Activated B cell treated with CpG ODN at 0.5 μM for 24 hours (primary cell): ENCODE measurements around the gene SCTR. TPM values are rescaled to one million over a fixed set of nuclear protein-coding genes. Genes with fewer than 3 reads are reported as not detected.

Source experiments
- ATAC-seq: fragments of 200-7000 bp; cut with Tn5 transposase; one replicate; pipeline ENCODE4 v1.10.0; 2021; ENCODE audit warnings: low read depth, mild to moderate bottlenecking, moderate library complexity
- CTCF ChIA-PET: fragments of 350-600 bp; sonication (Branson Sonifier 250); formaldehyde crosslinking; loops from one replicate; lab custom pipeline; 2021; ENCODE audit warnings: antibody characterized with exemption; lab: Charles Lee
- POLR2A ChIA-PET: fragments of 350-600 bp; sonication (Branson Sonifier 250); formaldehyde crosslinking; loops from one replicate; lab custom pipeline; 2021; ENCODE audit warnings: antibody characterized with exemption; lab: Charles Lee
- DNase-seq: peaks from one replicate; pipeline ENCODE4 v3.0.0; 2022
- H3K27ac Mint-ChIP-seq: one replicate; pipeline ENCODE4 v1.8.0; 2020; ENCODE audit warnings: mixed read lengths
- H3K27me3 Mint-ChIP-seq: one replicate; pipeline ENCODE4 v1.8.0; 2021; ENCODE audit warnings: mixed read lengths
- H3K36me3 Mint-ChIP-seq: one replicate; pipeline ENCODE4 v1.8.0; 2021; ENCODE audit warnings: low read depth, mixed read lengths
- H3K4me1 Mint-ChIP-seq: one replicate; pipeline ENCODE4 v1.8.0; 2021; ENCODE audit warnings: mixed read lengths
- H3K4me3 Mint-ChIP-seq: one replicate; pipeline ENCODE4 v1.8.0; 2020; ENCODE audit warnings: mild to moderate bottlenecking, mixed read lengths
- H3K9me3 Mint-ChIP-seq: one replicate; pipeline ENCODE4 v1.8.0; 2020; ENCODE audit warnings: mixed read lengths
- CTCF ChIP-seq: fragments of 200-600 bp; IDR thresholded peaks from one replicate; pipeline ENCODE4 v1.8.0; 2022; ENCODE audit warnings: antibody characterized with exemption, mild to moderate bottlenecking
- intact Hi-C: fragments of 100-400 bp; cut with micrococcal nuclease; formaldehyde crosslinking; loops from one replicate; pipeline ENCODE4 v1.15.1; 2024
- total RNA-seq: library from RNA; stranded (reverse); gene quantifications from 2 replicates; pipeline ENCODE4 v1.2.3, GENCODE V29; 2022

SCTR gene
- not detected in 2 replicates for total RNA-seq

GRCh38 chr2:119523952-119524694, at the start of gene SCTR:
SCTR (minus strand) TSS chr2:119524483; CDS start chr2:119524226, 257 bp downstream.
- H3K9me3 Mint-ChIP-seq: no peaks in the 10 kb centered on the region
- DNase-seq: no peak
- H3K27me3 Mint-ChIP-seq: peaks cover 48% of the 10 kb centered on the region
- TF ChIP-seq CTCF: no peak
- H3K36me3 Mint-ChIP-seq: no peaks in the 10 kb centered on the region
- ChIA-PET POLR2A (no interaction called here), CTCF (no interaction called here)
- H3K4me3 Mint-ChIP-seq: no peak within 1 kb of the TSS
- no peak within 1 kb of the TSS for H3K27ac Mint-ChIP-seq
- intact Hi-C loops: no loop called here
- ATAC-seq: no peak
- no peaks in the 10 kb centered on the region for H3K4me1 Mint-ChIP-seq

GRCh38 chr2:119567292-119567691, 43.0 kb upstream of the SCTR start:
- CTCF ChIA-PET: no interaction called here
- intact Hi-C loops: no loop called here

GRCh38 chr2:119565481-119565880, 41.2 kb upstream of the SCTR start:
- TF ChIP-seq CTCF: no peak
- ChIA-PET POLR2A (no interaction called here), CTCF (no interaction called here)

More at GRCh38 chr2:119567292-119567691, 43.0 kb upstream of the SCTR start:
- no peak overlapping the region for H3K4me3 Mint-ChIP-seq
- peaks cover 7% of the 10 kb centered on the region for H3K9me3 Mint-ChIP-seq
- POLR2A ChIA-PET: no interaction called here
- H3K27ac Mint-ChIP-seq: no peak overlapping the region
- H3K36me3 Mint-ChIP-seq: no peaks in the 10 kb centered on the region
- ATAC-seq: no peak
- no peak for DNase-seq
- no peak for TF ChIP-seq CTCF
- no peaks in the 10 kb centered on the region for H3K27me3 Mint-ChIP-seq
- no peaks in the 10 kb centered on the region for H3K4me1 Mint-ChIP-seq

GRCh38 chr2:119553687-119554344, 29.5 kb upstream of the SCTR start:
- Mint-ChIP-seq H3K27ac (no peak overlapping the region), H3K27me3 (peaks cover 8% of the 10 kb centered on the region), H3K4me1 (no peaks in the 10 kb centered on the region), H3K4me3 (no peak overlapping the region), H3K36me3 (no peaks in the 10 kb centered on the region), H3K9me3 (no peaks in the 10 kb centered on the region)
- intact Hi-C loops: no loop called here
- ChIA-PET POLR2A (no interaction called here), CTCF (no interaction called here)
- no peak for DNase-seq
- no peak for TF ChIP-seq CTCF
- ATAC-seq: no peak

More at GRCh38 chr2:119565481-119565880, 41.2 kb upstream of the SCTR start:
- Mint-ChIP-seq H3K4me3 (no peak overlapping the region), H3K36me3 (no peaks in the 10 kb centered on the region), H3K9me3 (peaks cover 7% of the 10 kb centered on the region), H3K27ac (no peak overlapping the region), H3K27me3 (no peaks in the 10 kb centered on the region), H3K4me1 (no peaks in the 10 kb centered on the region)
- ATAC-seq: no peak
- no peak for DNase-seq
- intact Hi-C loops: no loop called here

- TF ChIP-seq CTCF: no peak
- ChIA-PET POLR2A (no interaction called here), CTCF (no interaction called here)
- Mint-ChIP-seq H3K36me3 (no peaks in the 10 kb centered on the region), H3K9me3 (no peaks in the 10 kb centered on the region), H3K4me3 (no peak overlapping the region), H3K4me1 (no peaks in the 10 kb centered on the region), H3K27ac (no peak overlapping the region), H3K27me3 (peaks cover 6% of the 10 kb centered on the region)
- intact Hi-C loops: no loop called here
- DNase-seq: no peak
- no peak for ATAC-seq
These were observed 28.6 kb upstream of the SCTR start for GRCh38 chr2:119552902-119553301.
